Endothelial cell of umbilical vein (primary cell): ENCODE results near the gene TSHZ3.

ENCODE experiments used
- MAX ChIP-seq: IDR thresholded peaks from 2 replicates; pipeline ENCODE4 v1.6.1; 2011; ENCODE audit not compliant: insufficient read depth, insufficient read length
- POLR2A ChIP-seq: IDR thresholded peaks from 2 replicates; pipeline ENCODE4 v1.6.1; 2012; ENCODE audit warnings: low read depth, mild to moderate bottlenecking, control low read depth, low read length
- TF ChIP-seq, protein P1 (sequence below), 2 donors: IDR thresholded peaks; 1 replicate in 1 of 2; 2 replicates in 1 of 2; pipeline ENCODE4 v1.5.1; 2011; ENCODE audit warnings: low read length in 2 of 2, mild to moderate bottlenecking in 2 of 2, moderate library complexity in 2 of 2, control low read depth in 1 of 2, inconsistent platforms in 1 of 2, low read depth in 1 of 2; ENCODE audit not compliant: insufficient read depth in 1 of 2; ENCODE audit errors: extremely low read depth in 1 of 2

GRCh38 chr19:31300422-31300821 lies 48.8 kb downstream of the TSHZ3 start:
- TF ChIP-seq, protein P1, sequence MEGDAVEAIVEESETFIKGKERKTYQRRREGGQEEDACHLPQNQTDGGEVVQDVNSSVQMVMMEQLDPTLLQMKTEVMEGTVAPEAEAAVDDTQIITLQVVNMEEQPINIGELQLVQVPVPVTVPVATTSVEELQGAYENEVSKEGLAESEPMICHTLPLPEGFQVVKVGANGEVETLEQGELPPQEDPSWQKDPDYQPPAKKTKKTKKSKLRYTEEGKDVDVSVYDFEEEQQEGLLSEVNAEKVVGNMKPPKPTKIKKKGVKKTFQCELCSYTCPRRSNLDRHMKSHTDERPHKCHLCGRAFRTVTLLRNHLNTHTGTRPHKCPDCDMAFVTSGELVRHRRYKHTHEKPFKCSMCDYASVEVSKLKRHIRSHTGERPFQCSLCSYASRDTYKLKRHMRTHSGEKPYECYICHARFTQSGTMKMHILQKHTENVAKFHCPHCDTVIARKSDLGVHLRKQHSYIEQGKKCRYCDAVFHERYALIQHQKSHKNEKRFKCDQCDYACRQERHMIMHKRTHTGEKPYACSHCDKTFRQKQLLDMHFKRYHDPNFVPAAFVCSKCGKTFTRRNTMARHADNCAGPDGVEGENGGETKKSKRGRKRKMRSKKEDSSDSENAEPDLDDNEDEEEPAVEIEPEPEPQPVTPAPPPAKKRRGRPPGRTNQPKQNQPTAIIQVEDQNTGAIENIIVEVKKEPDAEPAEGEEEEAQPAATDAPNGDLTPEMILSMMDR (IDR thresholded peaks at IDR 0.05; ENCODE audit: extremely low read depth in 1 of 2, insufficient read depth in 1 of 2, low read depth in 1 of 2, low read length in 2 of 2), result no peak
- TF ChIP-seq POLR2A (no peak), MAX (no peak)
